AG09309 (cell line): Measurements from ENCODE around the gene CENPU.
"Not testable (repeated sequence)": the region's sequence is repeated elsewhere in the genome, so short reads cannot be mapped to it uniquely, and the experiment has no call there.

Source experiments
- DNase-seq: peaks from one replicate; pipeline ENCODE4 v3.0.0-alpha.2; 2010; ENCODE audit warnings: low read depth
- H3K4me3 ChIP-seq: 2 replicates; pipeline ENCODE4 v1.5.1; 2011; ENCODE audit warnings: mild to moderate bottlenecking, low read depth, low read length, moderate library complexity; ENCODE audit not compliant: control insufficient read depth
- CTCF ChIP-seq: IDR thresholded peaks from 2 replicates; pipeline ENCODE4 v1.5.1; 2011; ENCODE audit warnings: mild to moderate bottlenecking, low read depth, low read length, inconsistent platforms; ENCODE audit not compliant: insufficient read depth, control insufficient read depth; ENCODE audit errors: missing control alignments

Gene CENPU

DNA sequence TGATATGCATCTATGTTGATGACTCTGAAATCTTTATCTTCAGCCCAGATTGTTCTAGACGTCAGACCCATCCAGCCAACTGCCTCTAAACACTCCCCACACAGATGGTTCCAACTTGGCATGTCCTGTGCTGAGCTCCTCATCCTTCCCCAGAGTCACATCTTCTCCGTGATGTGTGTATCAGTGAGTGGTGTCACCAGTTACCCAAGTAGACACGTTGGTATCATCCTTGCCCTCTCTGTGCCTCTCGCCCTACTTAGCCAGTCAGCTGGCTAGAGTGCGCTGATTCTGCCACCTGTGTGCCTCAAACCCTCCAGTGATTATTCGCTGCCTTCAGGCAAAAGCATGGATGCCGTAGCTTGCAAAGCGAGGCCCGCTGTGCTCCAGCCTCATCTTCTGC is 65.8 kb downstream of the CENPU start:
- DNase-seq, result no peak
- H3K4me3 ChIP-seq, result no peak overlapping the region
- no peak for TF ChIP-seq CTCF

DNA sequence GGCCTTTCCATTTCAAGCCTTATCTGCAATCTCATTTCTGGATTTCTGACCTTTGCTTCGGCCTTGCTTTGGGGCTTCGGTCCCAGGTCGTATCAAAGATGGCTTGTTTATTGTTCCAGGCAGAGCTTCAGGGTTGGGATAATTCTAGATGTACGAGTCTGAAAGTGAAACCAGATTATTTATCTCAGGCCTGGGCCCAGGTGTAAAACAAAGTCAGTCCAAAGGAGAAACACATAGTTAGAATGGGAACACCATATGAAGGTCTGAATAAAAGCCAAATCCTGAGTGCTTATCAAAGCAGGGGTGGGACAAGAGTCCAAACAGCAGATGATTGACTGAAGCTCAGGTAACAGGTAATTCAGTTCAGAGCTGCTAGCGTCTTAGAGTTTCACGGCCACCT is 67.2 kb downstream of the CENPU start:
- TF ChIP-seq CTCF, result no peak

GRCh38 chr4:184664445-184665210 is 69.3 kb downstream of the CENPU start:
- no peak for DNase-seq
- no peak for TF ChIP-seq CTCF
- H3K4me3 ChIP-seq, result no peak overlapping the region

More for the DNA sequence above, 67.2 kb downstream of the CENPU start:
- DNase-seq, result no peak
- H3K4me3 ChIP-seq, result no peak overlapping the region

- no peak for DNase-seq
- no peak for TF ChIP-seq CTCF
- H3K4me3 ChIP-seq, result no peak overlapping the region
These were observed 71.7 kb downstream of the CENPU start for GRCh38 chr4:184662236-184662635.

DNA sequence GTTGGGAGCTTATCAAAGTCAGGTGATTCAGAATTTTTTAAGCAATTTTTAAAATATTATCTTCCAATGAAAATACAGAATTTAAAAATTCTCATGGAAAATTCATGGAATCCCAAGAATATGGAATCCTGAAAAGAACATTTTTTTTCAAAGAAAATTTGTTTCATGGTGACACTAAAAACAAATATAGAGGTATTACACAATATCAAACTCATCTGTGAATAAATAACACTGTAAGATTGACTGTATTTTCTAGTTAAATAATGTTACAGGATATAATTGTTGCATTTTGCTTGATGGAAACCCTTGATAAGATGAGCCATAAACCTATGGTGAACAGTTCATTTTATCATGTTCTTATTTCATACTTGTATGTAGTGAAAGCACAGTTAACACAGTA is 72.9 kb downstream of the CENPU start:
- TF ChIP-seq CTCF, result no peak
- DNase-seq, result no peak
- H3K4me3 ChIP-seq, result no peak overlapping the region

GRCh38 chr4:184657820-184658219 is 76.1 kb downstream of the CENPU start:
- DNase-seq, H3K4me3 ChIP-seq: not testable (repeated sequence)

- DNase-seq, result no peak
- no peak overlapping the region for H3K4me3 ChIP-seq
- no peak for TF ChIP-seq CTCF
These were observed 76.8 kb downstream of the CENPU start for GRCh38 chr4:184657144-184657543.
